Astrocyte (in vitro differentiated cells and primary cell): ENCODE results near the gene LRRC61.

Experiments
- CTCF ChIP-seq: IDR thresholded peaks from 2 replicates; pipeline ENCODE4 v1.5.1; 2011; ENCODE audit warnings: low read depth, mild to moderate bottlenecking, inconsistent platforms, low read length, moderate library complexity; ENCODE audit not compliant: insufficient read depth
- EZH2 ChIP-seq: IDR thresholded peaks from 2 replicates; pipeline ENCODE4 v1.6.1; 2012; ENCODE audit warnings: mild to moderate bottlenecking, low read length, inconsistent platforms; ENCODE audit not compliant: insufficient read depth

- TF ChIP-seq CTCF: no peak
- no peak for TF ChIP-seq EZH2
Measured at GRCh38 chr7:150380463-150380862, 57.3 kb downstream of the LRRC61 start.
